LNCaP clone FGC (cell line): ENCODE measurements around the gene PLEK.

Experiments
- DNase-seq: peaks from one replicate; pipeline ENCODE4 v3.0.0-alpha.2; 2011; ENCODE audit warnings: low read depth
- H3K4me3 ChIP-seq: 2 replicates; pipeline ENCODE4 v1.5.1; 2011; ENCODE audit warnings: mild to moderate bottlenecking, low read depth, low read length, control low read depth
- TF ChIP-seq, protein P1 (sequence below): IDR thresholded peaks from 2 replicates; pipeline ENCODE4 v1.5.1; 2012; ENCODE audit warnings: mild to moderate bottlenecking; ENCODE audit not compliant: control insufficient read depth, insufficient read depth; ENCODE audit errors: extremely low read depth

The PLEK gene

DNA sequence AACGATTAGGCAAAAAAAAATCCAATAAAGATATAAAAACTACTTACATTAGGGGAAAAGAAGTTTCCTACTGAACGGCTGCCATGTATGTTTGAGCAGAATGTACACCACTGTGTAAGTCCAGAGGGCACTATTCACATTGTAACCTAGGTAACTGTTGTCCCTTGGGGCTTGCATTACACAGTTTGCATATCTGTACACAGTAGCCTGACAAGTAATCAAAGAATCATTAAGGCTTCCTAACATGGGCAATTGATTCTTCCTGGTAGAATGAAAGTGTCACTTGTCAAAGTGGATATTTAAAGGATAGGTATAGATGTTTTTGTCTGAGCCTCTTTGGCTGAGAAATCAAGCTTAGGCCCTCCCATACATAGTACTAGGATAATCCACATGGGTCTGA is 39.1 kb downstream of the PLEK start:
- H3K4me3 ChIP-seq: no peak overlapping the region
- DNase-seq: no peak
- TF ChIP-seq, protein P1, sequence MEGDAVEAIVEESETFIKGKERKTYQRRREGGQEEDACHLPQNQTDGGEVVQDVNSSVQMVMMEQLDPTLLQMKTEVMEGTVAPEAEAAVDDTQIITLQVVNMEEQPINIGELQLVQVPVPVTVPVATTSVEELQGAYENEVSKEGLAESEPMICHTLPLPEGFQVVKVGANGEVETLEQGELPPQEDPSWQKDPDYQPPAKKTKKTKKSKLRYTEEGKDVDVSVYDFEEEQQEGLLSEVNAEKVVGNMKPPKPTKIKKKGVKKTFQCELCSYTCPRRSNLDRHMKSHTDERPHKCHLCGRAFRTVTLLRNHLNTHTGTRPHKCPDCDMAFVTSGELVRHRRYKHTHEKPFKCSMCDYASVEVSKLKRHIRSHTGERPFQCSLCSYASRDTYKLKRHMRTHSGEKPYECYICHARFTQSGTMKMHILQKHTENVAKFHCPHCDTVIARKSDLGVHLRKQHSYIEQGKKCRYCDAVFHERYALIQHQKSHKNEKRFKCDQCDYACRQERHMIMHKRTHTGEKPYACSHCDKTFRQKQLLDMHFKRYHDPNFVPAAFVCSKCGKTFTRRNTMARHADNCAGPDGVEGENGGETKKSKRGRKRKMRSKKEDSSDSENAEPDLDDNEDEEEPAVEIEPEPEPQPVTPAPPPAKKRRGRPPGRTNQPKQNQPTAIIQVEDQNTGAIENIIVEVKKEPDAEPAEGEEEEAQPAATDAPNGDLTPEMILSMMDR: no peak

GRCh38 chr2:68404893-68405799 is 40.1 kb downstream of the PLEK start:
- no peak overlapping the region for H3K4me3 ChIP-seq
- DNase-seq: no peak
- TF ChIP-seq, protein P1: no peak

DNA sequence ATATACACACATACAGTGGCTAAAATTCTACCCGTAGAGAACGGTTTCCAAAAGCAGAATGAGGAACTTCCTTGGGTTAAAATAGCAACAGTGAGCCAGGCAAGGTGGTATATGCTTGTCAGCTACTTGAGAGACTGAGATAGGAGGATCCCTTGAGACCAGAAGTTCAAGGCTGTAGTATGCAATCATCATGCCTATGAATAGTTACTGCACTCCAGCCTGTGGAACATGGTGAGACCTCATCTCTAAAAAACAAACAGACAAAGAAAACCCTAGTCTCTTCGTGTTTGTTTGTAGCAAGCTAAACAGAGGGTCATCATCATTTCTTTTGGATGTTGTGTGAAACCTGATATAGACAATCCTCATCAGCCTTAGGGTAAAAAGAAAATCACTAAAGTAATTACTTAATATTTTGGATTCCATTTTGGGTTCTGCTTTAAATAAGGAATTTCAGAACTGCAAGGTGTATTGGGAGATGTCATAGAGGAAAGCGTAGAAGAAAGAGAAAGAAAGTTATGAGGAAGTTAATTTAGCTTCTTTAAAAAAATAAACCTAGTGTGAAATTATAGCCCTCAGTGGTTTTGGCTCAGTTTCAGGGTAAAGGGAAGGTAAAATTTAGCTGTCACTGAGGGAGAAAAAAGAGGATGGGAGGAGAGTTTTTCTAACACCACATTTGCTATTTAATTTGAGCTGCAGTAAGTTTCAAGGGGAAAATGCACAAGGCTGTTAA is 46.5 kb downstream of the PLEK start:
- DNase-seq: no peak
- no peak overlapping the region for H3K4me3 ChIP-seq
- TF ChIP-seq, protein P1: no peak

DNA sequence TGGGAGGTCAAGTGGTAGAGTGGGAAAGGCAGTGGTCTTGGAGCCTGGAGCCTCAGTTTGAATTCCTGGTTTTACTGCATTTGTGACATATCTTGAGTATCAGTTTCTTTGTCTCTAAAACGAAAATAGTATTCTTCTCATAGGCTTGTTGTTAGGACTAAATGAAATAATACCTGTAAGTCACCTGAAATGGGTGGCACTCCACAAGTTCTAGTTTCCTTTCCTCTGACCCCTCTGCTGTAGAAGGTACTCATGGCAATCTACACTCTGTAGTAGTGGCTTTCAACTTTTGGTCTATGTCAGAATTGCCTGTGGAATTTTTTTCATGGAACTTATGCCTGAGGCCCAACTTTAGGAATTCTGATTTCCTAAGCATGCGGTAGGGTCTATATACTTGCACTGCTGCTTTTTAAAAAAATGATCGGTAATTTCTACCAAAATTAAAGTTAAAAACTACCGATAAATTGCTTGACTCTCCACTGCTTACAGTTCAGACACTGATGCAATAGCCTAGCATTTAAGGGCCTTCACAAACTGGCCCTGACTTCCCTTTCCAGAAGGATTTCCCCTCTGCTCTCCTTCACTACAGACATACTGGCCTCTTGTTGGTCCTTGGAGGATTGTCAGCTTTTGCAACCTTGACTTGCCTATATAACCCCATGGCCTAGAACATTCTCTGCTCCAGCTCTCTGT is 47.2 kb downstream of the PLEK start:
- H3K4me3 ChIP-seq: no peak overlapping the region
- no peak for DNase-seq
- TF ChIP-seq, protein P1: no peak

- no peak for DNase-seq
- TF ChIP-seq, protein P1: no peak
- H3K4me3 ChIP-seq: no peak overlapping the region
These were observed 48.4 kb downstream of the PLEK start for GRCh38 chr2:68413466-68413865.

- no peak for DNase-seq
- TF ChIP-seq, protein P1: no peak
- H3K4me3 ChIP-seq: no peak overlapping the region
These were observed 49.4 kb downstream of the PLEK start for GRCh38 chr2:68414452-68414851.
